DOHH2 (cell line): Measurements from ENCODE around the gene MGAT1.
"Not testable (repeated sequence)": the region's sequence is repeated elsewhere in the genome, so short reads cannot be mapped to it uniquely, and the experiment has no call there.

Source experiments
- H3F3A ChIP-seq: fragments of 200-600 bp; sonication (generic), shearing (Covaris generic); 2 replicates; pipeline ENCODE4 v1.6.0; 2016; ENCODE audit warnings: antibody characterized with exemption, mild to moderate bottlenecking; ENCODE audit not compliant: control insufficient read depth, insufficient read depth
- H3K27ac ChIP-seq: fragments of 200-600 bp; sonication (generic); 2 replicates; pipeline ENCODE4 v1.5.1; 2014; ENCODE audit warnings: low read depth, mild to moderate bottlenecking, low read length, moderate library complexity
- H3K27me3 ChIP-seq: fragments of 200-600 bp; sonication (generic); 2 replicates; pipeline ENCODE4 v1.6.1; 2014; ENCODE audit warnings: mild to moderate bottlenecking, low read length, mixed read lengths; ENCODE audit not compliant: control insufficient read depth
- H3K36me3 ChIP-seq: fragments of 200-600 bp; sonication (generic); 2 replicates; pipeline ENCODE4 v1.6.1; 2014; ENCODE audit warnings: mild to moderate bottlenecking, low read length, moderate library complexity, mixed read lengths; ENCODE audit not compliant: control insufficient read depth
- H3K4me1 ChIP-seq: fragments of 200-600 bp; sonication (generic); 2 replicates; pipeline ENCODE4 v1.6.1; 2014; ENCODE audit warnings: mild to moderate bottlenecking, low read length, mixed read lengths; ENCODE audit not compliant: control insufficient read depth
- H3K4me2 ChIP-seq: fragments of 200-600 bp; sonication (generic); 2 replicates; pipeline ENCODE4 v1.6.0; 2014; ENCODE audit warnings: mild to moderate bottlenecking, low read length, moderate library complexity
- H3K4me3 ChIP-seq: fragments of 200-600 bp; sonication (generic); 2 replicates; pipeline ENCODE4 v1.5.1; 2014; ENCODE audit warnings: mild to moderate bottlenecking, low read length, mixed read lengths
- H3K79me2 ChIP-seq: fragments of 200-600 bp; sonication (generic); 2 replicates; pipeline ENCODE4 v1.6.1; 2014; ENCODE audit warnings: mild to moderate bottlenecking, low read length, mixed read lengths; ENCODE audit not compliant: control insufficient read depth
- H3K9me2 ChIP-seq: fragments of 200-600 bp; sonication (generic); replicated peaks from 2 replicates; pipeline ENCODE4 v1.6.1; 2014; ENCODE audit warnings: mild to moderate bottlenecking, low read length, mixed read lengths; ENCODE audit not compliant: control insufficient read depth
- H3K9me3 ChIP-seq: fragments of 200-600 bp; sonication (generic); 2 replicates; pipeline ENCODE4 v1.6.1; 2014; ENCODE audit warnings: antibody characterized with exemption, low read length, mixed read lengths; ENCODE audit not compliant: control insufficient read depth, insufficient read depth
- H4K20me1 ChIP-seq: fragments of 200-600 bp; sonication (generic); 2 replicates; pipeline ENCODE4 v1.6.0; 2014; ENCODE audit warnings: low read depth, mild to moderate bottlenecking, antibody characterized with exemption, low read length, moderate library complexity; ENCODE audit not compliant: control insufficient read depth, insufficient read depth
- EZH2phosphoT487 ChIP-seq: fragments of 200-600 bp; sonication (generic); IDR thresholded peaks from 2 replicates; pipeline ENCODE4 v1.6.1; 2017; ENCODE audit warnings: borderline replicate concordance, mild to moderate bottlenecking, antibody characterized with exemption, low read length, moderate library complexity, mixed read lengths
- TF ChIP-seq, protein P1 (sequence below): fragments of 200-600 bp; sonication (generic); IDR thresholded peaks from one replicate; pipeline ENCODE4 v1.5.1; 2014; ENCODE audit warnings: antibody characterized with exemption, mild to moderate bottlenecking, low read depth, low read length; ENCODE audit not compliant: poor library complexity, severe bottlenecking

Gene MGAT1

DNA sequence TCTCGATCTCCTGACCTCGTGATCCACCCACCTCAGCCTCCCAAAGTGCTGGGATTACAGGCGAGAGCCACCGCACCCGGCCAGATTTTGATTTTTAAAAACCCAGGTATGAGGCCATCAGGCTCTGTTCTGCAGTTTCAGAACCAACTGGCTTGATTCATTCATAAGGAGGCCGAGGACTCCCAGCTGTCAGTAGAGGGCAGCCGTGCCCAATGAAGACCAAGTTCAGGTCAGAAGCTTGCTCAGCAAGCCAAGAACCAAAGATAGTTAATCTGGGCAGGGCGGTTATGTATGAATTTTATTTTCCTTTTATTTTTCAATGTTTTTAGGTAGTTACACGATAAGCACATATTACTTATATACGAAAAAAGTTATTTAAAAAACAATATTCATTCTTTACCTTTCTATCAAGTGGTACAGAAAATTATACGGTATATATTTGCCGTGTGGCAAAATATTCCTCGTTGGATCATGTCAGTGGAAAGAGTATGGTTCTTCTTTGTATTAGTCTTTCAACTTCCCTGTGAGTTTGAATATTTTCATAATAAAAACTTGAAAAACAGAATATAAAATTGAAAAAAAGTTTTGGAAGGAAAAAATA, 18.0 kb downstream of the MGAT1 start:
- peaks cover 3% of the 10 kb centered on the region for H3K36me3 ChIP-seq
- H3K9me2 ChIP-seq, result no peaks in the 10 kb centered on the region
- H4K20me1 ChIP-seq, result no peaks in the 10 kb centered on the region
- H3K27me3 ChIP-seq, result no peaks in the 10 kb centered on the region
- H3K27ac ChIP-seq, result no peak overlapping the region
- H3K79me2 ChIP-seq, result no peaks in the 10 kb centered on the region
- 0 out of 2 replicates have a peak, but pooled peaks cover 2% of the 10 kb centered on the region for H3F3A ChIP-seq
- H3K4me1 ChIP-seq, result no peaks in the 10 kb centered on the region
- TF ChIP-seq, protein P1, sequence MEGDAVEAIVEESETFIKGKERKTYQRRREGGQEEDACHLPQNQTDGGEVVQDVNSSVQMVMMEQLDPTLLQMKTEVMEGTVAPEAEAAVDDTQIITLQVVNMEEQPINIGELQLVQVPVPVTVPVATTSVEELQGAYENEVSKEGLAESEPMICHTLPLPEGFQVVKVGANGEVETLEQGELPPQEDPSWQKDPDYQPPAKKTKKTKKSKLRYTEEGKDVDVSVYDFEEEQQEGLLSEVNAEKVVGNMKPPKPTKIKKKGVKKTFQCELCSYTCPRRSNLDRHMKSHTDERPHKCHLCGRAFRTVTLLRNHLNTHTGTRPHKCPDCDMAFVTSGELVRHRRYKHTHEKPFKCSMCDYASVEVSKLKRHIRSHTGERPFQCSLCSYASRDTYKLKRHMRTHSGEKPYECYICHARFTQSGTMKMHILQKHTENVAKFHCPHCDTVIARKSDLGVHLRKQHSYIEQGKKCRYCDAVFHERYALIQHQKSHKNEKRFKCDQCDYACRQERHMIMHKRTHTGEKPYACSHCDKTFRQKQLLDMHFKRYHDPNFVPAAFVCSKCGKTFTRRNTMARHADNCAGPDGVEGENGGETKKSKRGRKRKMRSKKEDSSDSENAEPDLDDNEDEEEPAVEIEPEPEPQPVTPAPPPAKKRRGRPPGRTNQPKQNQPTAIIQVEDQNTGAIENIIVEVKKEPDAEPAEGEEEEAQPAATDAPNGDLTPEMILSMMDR, result peak; percentile 67
- TF ChIP-seq EZH2phosphoT487, result no peak
- no peak overlapping the region for H3K4me2 ChIP-seq
- H3K9me3 ChIP-seq, result no peaks in the 10 kb centered on the region
- H3K4me3 ChIP-seq, result no peak overlapping the region

GRCh38 chr5:180783340-180784052, 19.1 kb downstream of the MGAT1 start:
- H3K9me3 ChIP-seq, result no peaks in the 10 kb centered on the region
- no peaks in the 10 kb centered on the region for H3K9me2 ChIP-seq
- no peaks in the 10 kb centered on the region for H3K36me3 ChIP-seq
- TF ChIP-seq, protein P1, result no peak
- no peak for TF ChIP-seq EZH2phosphoT487
- no peaks in the 10 kb centered on the region for H4K20me1 ChIP-seq
- H3K4me3 ChIP-seq, result no peak overlapping the region
- H3F3A ChIP-seq, result 0 out of 2 replicates have a peak, but pooled peaks cover 2% of the 10 kb centered on the region
- no peaks in the 10 kb centered on the region for H3K27me3 ChIP-seq
- no peak overlapping the region for H3K27ac ChIP-seq
- no peaks in the 10 kb centered on the region for H3K79me2 ChIP-seq
- H3K4me2 ChIP-seq, result no peak overlapping the region
- H3K4me1 ChIP-seq, result no peaks in the 10 kb centered on the region

- H3K9me3 ChIP-seq, result no peaks in the 10 kb centered on the region
- H3K4me1 ChIP-seq, result no peaks in the 10 kb centered on the region
- H3K27ac ChIP-seq, result no peak overlapping the region
- H3K36me3 ChIP-seq, result no peaks in the 10 kb centered on the region
- H3K27me3 ChIP-seq, result no peaks in the 10 kb centered on the region
- H4K20me1 ChIP-seq, result no peaks in the 10 kb centered on the region
- no peak overlapping the region for H3K4me3 ChIP-seq
- TF ChIP-seq, protein P1, result no peak
- no peak for TF ChIP-seq EZH2phosphoT487
- H3K4me2 ChIP-seq, result no peak overlapping the region
- no peaks in the 10 kb centered on the region for H3K79me2 ChIP-seq
- H3F3A ChIP-seq, result 0 out of 2 replicates have a peak, but pooled peaks cover 2% of the 10 kb centered on the region
- no peaks in the 10 kb centered on the region for H3K9me2 ChIP-seq
Observed at GRCh38 chr5:180782748-180783147, 19.9 kb downstream of the MGAT1 start.

DNA sequence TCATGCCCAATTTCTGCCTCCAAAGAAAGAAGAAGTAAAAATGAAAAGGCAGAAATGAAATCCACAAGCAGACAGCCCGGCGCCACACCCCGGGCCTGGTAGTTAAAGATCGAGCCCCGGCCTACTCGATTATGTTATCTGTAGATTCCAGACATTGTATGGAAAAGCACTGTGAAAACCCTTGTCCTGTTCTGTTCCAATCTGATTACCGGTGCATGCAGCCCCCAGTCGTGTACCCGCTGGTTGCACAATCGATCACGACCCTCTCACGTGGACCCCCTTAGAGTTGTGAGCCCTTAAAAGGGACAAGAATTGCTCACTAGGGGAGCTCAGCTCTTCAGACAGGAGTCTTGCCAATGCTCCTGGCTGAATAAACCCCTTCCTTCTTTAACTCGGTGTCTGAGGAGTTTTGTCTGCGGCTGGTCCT, 20.7 kb downstream of the MGAT1 start:
- H3K4me3 ChIP-seq, H4K20me1 ChIP-seq, H3K9me3 ChIP-seq, H3K9me2 ChIP-seq, H3K36me3 ChIP-seq, H3K27me3 ChIP-seq, H3K27ac ChIP-seq, H3K79me2 ChIP-seq, H3K4me1 ChIP-seq, H3K4me2 ChIP-seq, H3F3A ChIP-seq: not testable (repeated sequence)
